Esophagus mucosa (tissue), 1 donor: ENCODE data around the gene SLC13A4. TPM values are rescaled to one million over a fixed set of nuclear protein-coding genes. Genes with fewer than 3 reads are reported as not detected.
A peak's percentile ranks its signal among the peaks of the same experiment; 100 is the strongest.
"Not testable (repeated sequence)": the region's sequence is repeated elsewhere in the genome, so short reads cannot be mapped to it uniquely, and the experiment has no call there.

Source experiments
- ATAC-seq: fragments of 200-7000 bp; cut with Tn5 transposase; one replicate; pipeline ENCODE4 v1.9.1; 2020
- total RNA-seq: library from RNA; stranded (reverse); gene quantifications from one replicate; pipeline ENCODE4 v1.2.4, GENCODE V29; 2023
- donor health status: DM: yes; HTN: yes; CAD: no.

Gene SLC13A4
- total RNA-seq, 1 donor from 2014 or later = 3.0 TPM

DNA sequence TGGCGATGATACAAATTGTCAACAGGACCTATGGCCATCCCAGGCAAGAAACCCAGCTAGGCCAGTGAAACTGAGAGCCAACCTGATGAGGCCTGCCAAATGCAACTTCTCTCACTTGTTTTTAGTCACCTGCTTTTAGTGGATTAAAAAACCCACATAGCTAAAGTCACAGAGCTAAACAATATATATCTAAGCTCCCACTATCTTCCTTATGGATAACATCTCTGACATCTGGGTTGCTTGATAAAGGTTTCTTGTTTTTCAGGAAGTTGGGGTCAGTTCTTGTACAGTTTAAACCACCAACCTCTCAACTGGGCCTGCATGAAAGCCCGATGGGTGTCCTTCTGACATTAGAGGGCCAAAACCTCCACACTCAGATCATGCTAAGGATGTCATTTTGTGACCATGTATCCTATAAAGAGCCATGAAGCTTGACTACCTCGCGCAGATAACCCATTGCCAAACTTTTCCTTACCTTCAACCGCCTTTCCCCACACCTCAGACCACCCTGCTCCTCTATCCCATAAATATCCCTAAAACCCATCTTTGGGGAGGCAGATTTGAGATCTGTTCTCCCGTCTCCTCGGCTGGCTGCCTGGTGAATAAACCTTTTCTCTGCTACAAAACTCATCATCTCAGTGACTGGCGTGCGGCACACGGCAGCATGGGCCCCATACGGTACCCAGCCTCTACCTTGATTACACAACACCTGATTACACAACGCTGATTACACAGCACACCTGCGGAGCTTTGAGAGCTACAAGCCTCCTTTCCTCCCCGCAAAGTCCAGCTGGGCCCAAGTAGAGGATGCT lies 66.5 kb downstream of the SLC13A4 start:
- peak; percentile 67 for ATAC-seq

DNA sequence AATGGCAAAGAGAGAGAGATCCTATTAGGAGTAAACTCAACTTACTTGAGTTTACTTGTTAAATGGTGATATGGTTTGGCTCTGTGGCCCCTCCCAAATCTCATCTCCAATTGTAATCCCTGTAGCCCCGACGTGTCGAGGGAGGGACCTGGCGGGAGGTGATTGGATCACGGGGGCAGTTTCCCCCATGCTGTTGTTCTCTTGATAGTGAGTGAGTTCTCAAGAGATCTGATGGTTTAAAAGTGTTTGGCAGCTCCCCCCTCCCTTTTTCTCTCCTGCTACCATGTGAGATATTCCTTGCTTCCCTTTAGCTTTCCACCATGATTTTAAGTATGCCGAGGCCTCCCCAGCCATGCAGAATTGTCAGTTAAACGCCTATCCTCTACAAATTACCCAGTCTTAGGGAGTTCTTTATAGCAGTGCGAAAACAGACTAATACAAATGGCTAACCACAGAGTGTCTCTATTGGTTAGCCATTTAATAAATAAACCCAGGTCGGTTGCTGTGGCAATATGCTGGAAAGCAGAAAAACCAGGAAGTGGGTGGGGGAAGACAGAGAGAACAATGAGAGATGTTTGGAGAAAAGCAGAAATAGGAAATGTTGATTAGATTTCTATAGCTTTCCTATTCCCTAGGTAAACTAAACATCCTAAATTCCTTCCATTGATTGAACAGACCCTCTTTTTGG lies 68.7 kb downstream of the SLC13A4 start:
- no peak for ATAC-seq

DNA sequence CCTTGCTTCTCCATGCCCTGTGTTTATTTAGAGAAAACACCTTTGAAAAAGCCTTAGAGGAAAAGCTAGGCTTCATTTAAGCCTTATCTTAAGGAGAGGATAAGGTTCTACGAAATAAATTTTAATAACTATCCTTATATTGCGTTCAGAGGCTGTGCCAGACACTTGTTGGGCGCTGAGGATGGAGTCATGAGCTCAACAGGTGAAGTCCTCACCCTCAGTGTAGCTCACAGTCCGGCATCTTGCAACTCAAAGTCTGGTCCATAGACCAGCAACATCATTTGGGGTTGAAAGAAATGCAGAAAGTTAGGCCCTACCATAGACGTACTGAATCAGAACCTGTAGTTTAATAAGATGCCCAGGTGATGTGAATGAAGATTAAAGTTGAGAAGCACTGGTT lies 69.4 kb downstream of the SLC13A4 start:
- ATAC-seq = no peak

DNA sequence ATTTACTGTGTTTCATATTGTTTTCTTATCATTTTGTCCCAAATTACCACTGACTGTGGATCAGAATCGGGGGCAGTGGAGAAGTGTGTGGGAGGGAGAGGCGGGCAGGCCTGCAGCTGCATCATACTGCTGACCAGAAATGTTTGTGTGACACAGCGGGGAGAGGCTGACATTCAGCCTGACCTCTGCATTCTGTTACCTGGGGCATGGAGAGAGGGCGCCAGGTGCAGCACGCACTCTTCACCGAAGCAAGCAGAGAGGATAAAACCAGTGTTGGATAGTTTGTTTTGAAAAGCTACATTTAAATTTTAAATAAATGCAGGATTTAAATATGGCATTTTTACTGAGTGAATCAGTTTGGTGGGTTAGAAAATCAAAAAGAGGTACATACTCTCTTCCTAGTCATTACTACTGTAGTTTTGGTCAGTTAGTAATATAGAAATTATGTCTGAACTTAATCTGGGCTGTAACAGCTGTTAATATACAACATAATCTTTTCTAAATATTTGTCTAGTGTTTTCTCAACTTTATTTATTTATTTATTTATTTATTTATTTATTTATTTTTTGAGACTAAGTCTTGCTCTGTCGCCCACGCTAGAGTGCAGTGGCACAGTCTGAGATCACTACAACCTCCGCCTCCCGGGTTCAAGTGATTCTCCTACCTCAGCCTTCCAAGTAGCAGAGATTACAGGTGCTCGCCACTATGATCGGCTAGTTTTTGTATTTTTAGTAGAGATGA lies 74.5 kb downstream of the SLC13A4 start:
- no peak for ATAC-seq

DNA sequence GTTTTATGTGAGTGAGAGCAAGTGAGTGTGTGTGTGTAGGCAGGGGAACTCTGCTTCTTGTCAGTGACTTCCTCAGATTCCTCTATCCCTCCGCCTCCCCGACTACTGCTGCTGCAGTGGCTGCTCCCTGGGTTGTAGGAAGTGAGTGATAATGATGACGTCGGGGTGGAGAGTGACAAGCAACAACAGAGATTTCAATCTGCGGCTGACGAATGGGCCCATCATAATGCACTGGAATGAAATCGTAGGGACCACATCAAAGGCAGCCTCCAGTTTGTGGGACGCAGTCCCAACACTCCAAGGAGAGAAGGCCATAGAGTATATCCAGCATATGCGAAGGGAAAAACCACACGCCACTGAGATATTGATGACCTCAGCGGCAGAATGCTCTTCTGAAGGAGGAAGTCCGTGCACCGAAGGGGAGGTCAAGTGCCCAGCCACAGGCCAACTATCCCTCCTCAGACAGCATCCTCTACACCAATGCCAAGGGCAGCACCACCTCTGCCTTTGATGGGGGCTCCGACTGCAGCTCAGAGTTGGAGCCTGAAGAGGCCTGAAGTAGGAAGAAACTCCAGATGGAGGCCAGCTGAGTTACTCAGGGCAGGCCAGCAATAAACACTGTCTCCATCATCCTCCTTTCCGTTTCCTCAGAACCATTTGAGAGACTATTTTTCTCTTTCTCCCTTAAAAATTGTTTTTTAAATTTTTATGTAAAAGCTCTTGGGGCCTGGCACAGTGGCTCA lies 77.0 kb downstream of the SLC13A4 start:
- ATAC-seq = peak; percentile 38

DNA sequence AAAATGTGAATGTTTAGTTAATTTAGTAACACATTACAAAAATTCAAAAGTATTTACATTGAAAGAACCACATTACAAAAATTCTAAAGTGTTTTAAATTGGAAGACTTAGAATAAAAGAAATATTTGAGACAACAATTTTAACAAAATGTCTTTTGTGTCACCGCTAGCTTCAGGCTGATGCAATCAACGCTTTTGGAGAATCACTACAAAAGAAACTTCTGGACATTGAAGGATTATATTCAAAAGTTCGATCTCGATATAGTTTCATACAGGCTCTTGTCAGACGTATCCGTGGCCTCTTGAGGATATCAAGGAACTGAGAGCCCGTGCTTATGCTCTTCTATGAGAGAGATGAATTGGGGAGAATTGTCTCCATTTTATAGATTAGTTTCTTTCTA lies 79.8 kb downstream of the SLC13A4 start:
- ATAC-seq = no peak

DNA sequence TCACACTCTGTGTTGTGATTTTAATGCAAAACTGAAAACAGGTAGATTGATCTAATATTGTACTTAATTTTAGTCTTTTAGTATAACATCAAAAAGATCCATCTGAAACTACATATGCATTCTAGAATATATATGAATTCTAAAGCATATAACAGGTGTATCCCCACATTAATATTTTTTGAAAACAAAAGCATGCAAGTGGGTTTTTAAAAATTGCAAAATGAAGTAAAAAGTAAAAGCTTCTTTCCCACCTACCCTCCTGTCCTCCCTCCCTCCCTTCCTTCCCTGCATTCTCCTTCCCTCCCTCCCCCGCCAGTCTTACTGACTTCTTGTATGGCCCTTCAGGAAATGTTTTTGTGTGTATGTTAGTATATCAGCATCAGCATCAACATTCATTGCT lies 80.2 kb downstream of the SLC13A4 start:
- no peak for ATAC-seq

DNA sequence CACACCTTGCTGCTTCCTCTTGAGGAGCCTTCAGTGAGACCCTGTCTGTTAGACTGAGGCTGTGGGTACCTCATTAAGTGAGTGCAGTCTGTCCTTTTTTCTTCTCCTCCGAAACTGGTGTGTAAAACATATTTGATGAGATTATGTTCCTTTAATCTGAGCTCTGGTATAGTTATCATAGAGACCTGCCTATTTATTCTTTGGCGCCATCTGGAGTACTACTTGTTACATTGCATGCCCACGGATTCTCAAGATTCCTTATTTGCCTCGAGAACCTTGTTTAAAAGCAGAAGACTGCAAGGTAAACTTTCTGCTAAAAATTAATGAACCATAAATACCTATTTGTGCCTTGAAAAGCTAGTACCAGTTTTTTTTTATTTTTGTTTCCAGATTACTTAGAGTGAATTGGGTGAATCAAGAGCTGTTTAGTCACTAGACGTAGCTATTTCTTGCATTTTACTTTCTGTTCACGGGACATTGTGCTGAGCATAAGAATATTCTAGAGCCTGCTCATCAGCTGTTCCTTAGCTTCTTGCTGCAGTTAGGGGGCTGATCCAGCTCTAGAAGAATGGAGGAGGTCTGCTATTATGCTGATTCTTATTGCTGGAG lies 82.6 kb downstream of the SLC13A4 start:
- ATAC-seq = peak; percentile 71

DNA sequence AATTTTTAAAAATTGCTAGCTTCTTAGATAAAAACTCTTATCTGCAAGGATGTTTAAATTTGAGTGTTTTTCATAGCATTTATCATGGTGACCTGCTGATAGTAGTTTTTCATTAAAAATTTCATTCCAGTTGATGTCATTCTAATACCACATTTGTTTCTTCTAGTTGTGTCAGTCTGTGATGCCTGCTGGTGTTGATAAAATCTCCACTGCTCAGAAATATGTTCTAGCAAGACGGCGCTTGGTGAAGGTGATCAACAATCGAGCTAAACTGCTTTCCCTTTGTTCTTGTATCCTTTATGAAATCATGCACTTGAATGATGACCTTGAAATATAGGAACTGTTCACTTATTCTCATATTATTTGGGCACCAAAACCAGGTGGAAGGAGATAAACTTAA lies 83.3 kb downstream of the SLC13A4 start:
- ATAC-seq = no peak

DNA sequence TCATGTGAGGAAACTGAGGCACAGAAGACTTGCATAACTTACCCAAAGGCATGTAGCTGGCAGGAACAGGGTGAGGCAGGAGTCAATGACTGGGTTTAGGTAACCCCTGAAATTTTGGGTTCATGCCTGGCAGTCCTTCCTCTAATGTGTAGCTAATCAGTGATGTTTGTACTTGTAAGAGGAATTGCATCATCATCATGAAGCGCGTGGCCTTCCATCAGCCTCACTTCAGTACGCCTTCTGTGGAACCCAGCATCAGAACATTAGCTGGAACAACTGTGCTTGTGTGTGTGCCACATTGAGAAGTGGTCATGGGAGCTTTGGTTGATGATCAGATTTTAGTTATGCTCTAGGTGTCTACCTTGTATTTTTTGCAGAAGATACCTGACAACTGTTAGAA lies 83.8 kb downstream of the SLC13A4 start:
- ATAC-seq = peak; percentile 43

DNA sequence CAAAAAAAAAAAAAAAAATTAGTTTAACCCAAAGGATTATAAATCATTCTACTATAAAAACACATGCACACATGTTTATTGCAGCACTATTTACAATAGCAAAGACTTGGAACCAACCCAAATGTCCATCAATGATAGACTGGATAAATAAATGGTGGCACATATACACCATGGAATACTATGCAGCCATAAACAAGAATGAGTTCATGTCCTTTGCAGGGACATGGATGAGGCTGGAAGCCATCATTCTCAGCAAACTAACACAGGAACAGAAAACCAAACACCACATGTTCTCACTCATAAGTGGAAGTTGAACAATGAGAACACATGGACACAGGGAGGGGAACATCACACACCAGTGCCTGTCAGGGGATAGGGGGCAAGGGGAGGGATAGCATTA lies 88.3 kb downstream of the SLC13A4 start:
- not testable (repeated sequence) for ATAC-seq

DNA sequence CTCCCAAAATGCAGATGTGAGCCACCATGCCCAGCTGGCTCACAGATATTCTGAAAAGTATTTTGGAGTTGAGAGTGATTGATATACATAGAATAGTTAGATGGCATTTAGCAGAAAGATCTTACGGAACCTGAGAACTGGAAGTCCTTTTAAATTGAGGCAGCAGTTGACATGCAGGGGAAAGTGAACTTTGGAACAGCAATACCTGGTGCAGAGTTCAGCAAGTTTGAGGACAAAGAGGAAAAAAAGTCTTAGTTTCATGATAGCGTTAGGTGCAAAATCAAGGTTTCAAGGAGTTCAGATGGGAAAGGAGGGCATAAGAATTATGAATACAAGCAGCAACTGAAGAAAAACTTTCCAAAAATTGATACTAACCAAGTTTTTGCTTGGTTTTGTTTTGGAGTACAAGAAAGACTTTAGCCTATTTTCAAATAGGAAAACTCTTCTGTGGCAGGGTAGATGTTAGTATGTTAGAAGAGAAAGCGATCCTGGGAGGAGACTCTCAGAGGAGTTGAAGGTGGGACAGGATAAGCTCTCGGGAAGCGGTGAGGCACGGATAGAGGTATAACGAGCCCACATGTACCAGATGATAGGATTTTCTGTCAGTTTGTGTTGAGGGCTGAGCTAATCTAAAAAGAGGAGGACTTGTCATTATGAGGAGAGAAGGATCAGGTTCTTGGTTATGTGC lies 93.7 kb downstream of the SLC13A4 start:
- no peak for ATAC-seq

Other genes starting within 250 kb of the SLC13A4 start
- gene CNOT4, start 218.1 kb downstream of the SLC13A4 start, total RNA-seq = 15.9 TPM
- 62.4 TPM for gene NUP205, start 170.3 kb downstream of the SLC13A4 start, total RNA-seq
- 45.4 TPM for gene STMP1, start 65.7 kb downstream of the SLC13A4 start, total RNA-seq
- gene FAM180A, start 20.6 kb upstream of the SLC13A4 start, total RNA-seq = 0.68 TPM
- 199 TPM for gene MTPN, start 249.2 kb upstream of the SLC13A4 start, total RNA-seq